ENCODE measurements around the gene METTL8. TPM values are rescaled to one million over a fixed set of nuclear protein-coding genes. Genes with fewer than 3 reads are reported as not detected.
"Not testable (repeated sequence)": the region's sequence is repeated elsewhere in the genome, so short reads cannot be mapped to it uniquely, and the experiment has no call there.

Gene METTL8
- total RNA-seq, 1 donor from 2014 or later: 22.9 TPM

DNA sequence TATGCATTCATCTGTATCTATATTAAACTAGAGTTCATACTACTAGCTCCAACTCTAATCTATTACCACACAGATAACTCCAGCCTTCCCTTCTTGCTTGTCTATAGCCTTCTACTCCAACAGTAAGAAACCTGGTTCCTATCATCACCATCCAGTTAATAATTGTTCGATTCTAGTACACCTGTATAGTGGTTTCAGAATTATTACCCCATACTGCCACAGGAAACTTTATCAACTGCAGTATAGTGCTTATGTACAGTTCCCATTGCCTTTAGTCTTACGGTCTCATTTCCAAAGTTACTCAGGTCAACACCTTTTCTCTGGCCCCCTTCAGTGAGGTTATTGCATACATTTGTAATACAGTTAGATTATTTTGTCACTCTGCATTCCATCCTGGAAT lies 14.5 kb downstream of the METTL8 start:
- POLR2A ChIA-PET: interaction anchor here (3.4 kb wide), 1 partner anchor 15 kb away, joined by 10 read pairs; the partner anchor contains the start of genes DCAF17 and METTL8
- no peaks in the 10 kb centered on the region for H3K27me3 Mint-ChIP-seq
- TF ChIP-seq, protein P1, sequence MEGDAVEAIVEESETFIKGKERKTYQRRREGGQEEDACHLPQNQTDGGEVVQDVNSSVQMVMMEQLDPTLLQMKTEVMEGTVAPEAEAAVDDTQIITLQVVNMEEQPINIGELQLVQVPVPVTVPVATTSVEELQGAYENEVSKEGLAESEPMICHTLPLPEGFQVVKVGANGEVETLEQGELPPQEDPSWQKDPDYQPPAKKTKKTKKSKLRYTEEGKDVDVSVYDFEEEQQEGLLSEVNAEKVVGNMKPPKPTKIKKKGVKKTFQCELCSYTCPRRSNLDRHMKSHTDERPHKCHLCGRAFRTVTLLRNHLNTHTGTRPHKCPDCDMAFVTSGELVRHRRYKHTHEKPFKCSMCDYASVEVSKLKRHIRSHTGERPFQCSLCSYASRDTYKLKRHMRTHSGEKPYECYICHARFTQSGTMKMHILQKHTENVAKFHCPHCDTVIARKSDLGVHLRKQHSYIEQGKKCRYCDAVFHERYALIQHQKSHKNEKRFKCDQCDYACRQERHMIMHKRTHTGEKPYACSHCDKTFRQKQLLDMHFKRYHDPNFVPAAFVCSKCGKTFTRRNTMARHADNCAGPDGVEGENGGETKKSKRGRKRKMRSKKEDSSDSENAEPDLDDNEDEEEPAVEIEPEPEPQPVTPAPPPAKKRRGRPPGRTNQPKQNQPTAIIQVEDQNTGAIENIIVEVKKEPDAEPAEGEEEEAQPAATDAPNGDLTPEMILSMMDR (IDR thresholded peaks at IDR 0.05): no peak
- H3K36me3 Mint-ChIP-seq (ENCODE audit: low read depth): peaks cover 8% of the 10 kb centered on the region
- H3K4me3 Mint-ChIP-seq: no peak overlapping the region
- CTCF ChIA-PET: interaction anchor here (4.4 kb wide), 1 partner anchor 261 kb away, joined by 51 read pairs; the partner anchor contains the start of gene TLK1
- H3K9me3 Mint-ChIP-seq: peaks cover 6% of the 10 kb centered on the region
- no peak for ATAC-seq (ENCODE audit: low read depth)
- no peak overlapping the region for H3K27ac Mint-ChIP-seq
- H3K4me1 Mint-ChIP-seq: peaks cover 20% of the 10 kb centered on the region
- DNase-seq: no peak
- intact Hi-C loops (cut with micrococcal nuclease): loop anchor here (5.0 kb wide), 1 partner anchor 362 kb away; no protein-coding TSS in a partner anchor

DNA sequence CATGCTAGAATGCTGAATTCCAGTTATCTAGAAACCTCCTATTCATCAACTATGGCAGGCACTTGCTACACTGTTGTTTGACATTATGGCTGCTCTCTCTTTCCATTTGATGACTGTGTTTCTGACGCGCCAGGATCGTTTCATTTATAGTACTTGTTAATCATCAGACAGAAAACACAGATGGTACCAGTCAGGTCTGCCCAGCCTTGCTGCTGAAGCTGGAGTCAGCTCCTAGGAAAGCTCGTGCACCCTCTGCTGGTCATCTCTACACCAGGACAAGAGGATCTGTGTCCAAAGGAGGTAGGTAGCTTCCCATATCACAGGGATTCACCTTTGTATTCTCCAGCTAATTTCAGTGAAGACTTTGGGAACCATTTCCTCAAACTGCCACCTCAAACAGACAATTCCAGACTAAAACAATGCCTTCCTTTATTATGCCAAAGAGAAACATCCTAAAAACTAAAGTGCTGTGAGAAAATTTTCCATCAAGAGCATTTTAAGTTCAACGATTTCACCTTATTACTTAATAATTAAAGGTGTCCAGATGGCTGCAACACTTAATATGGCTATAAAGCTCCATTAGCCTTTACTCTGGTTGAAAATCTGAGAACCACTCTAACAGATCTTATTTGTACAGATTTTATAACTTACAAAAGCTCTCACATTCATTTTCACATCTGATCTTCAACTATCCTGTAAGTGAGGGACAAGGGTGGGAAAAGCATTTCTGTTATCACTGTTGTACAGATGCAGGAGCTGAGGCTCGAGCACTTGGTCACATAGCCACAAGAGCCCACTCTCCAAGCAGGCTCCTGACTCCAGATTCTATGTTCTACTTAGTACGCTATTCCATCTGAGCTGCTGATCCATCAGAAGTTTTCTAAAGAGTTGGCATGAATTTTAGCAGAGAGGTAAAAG lies 17.5 kb downstream of the METTL8 start:
- ChIA-PET CTCF (interaction anchor here (0.6 to 4.4 kb wide), 33 partner anchors 9 to 487 kb away, joined by 3 to 51 read pairs (median 4); partner anchors contain the start of genes DCAF17, GORASP2, METTL8 and TLK1), POLR2A (interaction anchor here (0.6 to 3.5 kb wide), 10 partner anchors 10 to 487 kb away, joined by 3 to 40 read pairs (median 4); partner anchors contain the start of genes DCAF17, GORASP2, METTL8 and TLK1)
- TF ChIP-seq, protein P1 (IDR thresholded peaks at IDR 0.05): peak; percentile 94
- ATAC-seq (ENCODE audit: low read depth) (peak; percentile 97), DNase-seq (peak; percentile 52)
- peaks cover 19% of the 10 kb centered on the region for H3K4me1 Mint-ChIP-seq
- H3K36me3 Mint-ChIP-seq (ENCODE audit: low read depth): no peaks in the 10 kb centered on the region
- peak overlapping the region; percentile 82 for H3K27ac Mint-ChIP-seq
- H3K27me3 Mint-ChIP-seq: no peaks in the 10 kb centered on the region
- peaks cover 2% of the 10 kb centered on the region for H3K9me3 Mint-ChIP-seq
- intact Hi-C loops (cut with micrococcal nuclease): loop anchor here (1.0 to 5.0 kb wide), 8 partner anchors 90 to 487 kb away; partner anchors contain the start of gene GORASP2
- peak overlapping the region; percentile 3 for H3K4me3 Mint-ChIP-seq

DNA sequence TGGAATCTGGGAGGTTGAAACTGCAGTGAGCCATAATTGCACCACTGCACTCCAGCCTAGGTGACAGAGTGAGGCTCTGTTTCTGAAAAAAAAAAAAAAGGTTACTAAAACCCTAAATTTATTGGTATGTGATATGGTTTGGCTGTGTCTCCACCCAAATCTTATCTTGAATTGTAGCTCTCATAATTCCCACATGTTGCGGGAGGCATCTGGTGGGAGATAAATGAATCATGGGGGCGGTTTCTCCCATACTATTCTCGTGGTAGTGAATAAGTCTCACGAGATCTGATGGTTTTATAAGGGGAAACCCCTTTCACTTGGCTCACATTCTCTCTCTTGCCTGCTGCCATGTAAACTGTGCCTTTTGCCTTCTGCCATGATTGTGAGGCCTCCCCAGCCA lies 19.1 kb downstream of the METTL8 start:
- H3K27ac Mint-ChIP-seq; H3K27me3 Mint-ChIP-seq; H3K4me3 Mint-ChIP-seq; CTCF ChIA-PET; H3K9me3 Mint-ChIP-seq; ATAC-seq (ENCODE audit: low read depth); H3K36me3 Mint-ChIP-seq (ENCODE audit: low read depth); DNase-seq: not testable (repeated sequence)
- POLR2A ChIA-PET: interaction anchor here (0.7 to 3.5 kb wide), 4 partner anchors 19 to 254 kb away, joined by 4 to 40 read pairs (median 20); partner anchors contain the start of genes DCAF17, METTL8 and TLK1
- intact Hi-C loops (cut with micrococcal nuclease): loop anchor here (1.0 to 5.0 kb wide), 2 partner anchors 91 to 357 kb away; no protein-coding TSS in a partner anchor
- H3K4me1 Mint-ChIP-seq: peaks cover 13% of the 10 kb centered on the region

DNA sequence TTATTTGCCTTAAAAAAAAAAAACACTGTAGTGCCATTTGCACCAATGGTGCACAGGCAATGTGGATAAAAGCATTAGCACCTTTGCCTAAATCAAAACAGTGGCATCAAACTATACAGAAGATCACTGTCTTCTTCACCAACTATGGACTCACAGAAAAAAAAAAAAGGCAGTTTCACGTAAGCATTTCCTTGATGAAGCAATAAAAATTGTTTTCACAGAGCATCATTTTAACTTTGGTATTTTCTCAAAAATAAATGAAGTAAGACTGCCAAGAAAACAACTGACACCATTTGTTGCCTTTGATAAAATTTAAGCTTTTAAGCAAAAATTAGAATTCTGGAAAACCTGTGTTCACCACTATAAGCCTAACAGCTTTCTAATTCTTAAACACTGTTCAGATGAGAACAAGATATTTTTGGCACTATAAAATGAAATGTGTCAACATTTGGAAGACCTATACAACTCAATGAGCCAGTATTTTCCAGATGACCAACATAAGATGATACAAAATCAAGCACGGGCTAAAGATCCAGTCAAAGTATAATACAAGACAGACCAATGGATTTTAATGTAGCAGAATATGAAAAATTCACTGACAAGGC lies 21.1 kb downstream of the METTL8 start:
- peaks cover 19% of the 10 kb centered on the region for H3K4me1 Mint-ChIP-seq
- DNase-seq (no peak), ATAC-seq (ENCODE audit: low read depth) (no peak)
- no peak overlapping the region for H3K27ac Mint-ChIP-seq
- no peaks in the 10 kb centered on the region for H3K36me3 Mint-ChIP-seq (ENCODE audit: low read depth)
- H3K4me3 Mint-ChIP-seq: no peak overlapping the region
- ChIA-PET CTCF (no interaction called here), POLR2A (interaction anchor here (0.7 kb wide), 1 partner anchor 90 kb away, joined by 5 read pairs; no protein-coding TSS in a partner anchor)
- H3K27me3 Mint-ChIP-seq: no peaks in the 10 kb centered on the region
- intact Hi-C loops (cut with micrococcal nuclease): loop anchor here (2.0 kb wide), 1 partner anchor 14 kb away; no protein-coding TSS in a partner anchor
- H3K9me3 Mint-ChIP-seq: no peaks in the 10 kb centered on the region
- TF ChIP-seq, protein P1 (IDR thresholded peaks at IDR 0.05): no peak

DNA sequence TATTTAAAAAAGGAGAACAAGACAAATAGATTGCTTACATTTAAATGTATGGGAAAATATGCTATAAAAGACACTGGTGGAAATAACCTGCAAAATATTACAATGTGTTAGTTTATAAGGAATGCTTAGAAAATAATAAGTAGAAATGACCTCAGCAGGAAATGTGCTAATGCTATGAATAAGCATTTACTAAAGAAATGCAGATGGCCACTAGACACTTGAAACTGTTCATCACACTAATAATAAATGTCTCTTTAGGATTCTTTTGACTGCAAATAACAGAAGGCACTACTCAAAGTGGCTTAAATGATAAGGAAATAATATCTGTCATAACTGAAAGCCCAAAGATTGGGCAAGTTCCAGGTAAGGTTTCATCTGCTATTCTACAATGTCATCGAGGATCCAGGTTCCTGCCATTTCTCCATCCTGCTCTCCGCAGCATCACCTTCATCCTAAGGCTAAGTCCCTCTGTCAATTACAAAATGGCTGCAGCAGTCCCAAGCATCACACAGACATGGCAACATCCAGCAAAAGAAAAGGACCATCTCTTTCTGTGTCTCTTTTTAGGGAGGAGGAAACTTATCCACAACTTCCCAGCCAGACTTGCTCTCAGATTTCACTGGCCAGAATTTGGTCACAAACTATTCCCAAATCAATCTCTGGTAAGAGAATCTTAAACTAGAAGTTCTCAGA lies 21.9 kb downstream of the METTL8 start:
- TF ChIP-seq, protein P1 (IDR thresholded peaks at IDR 0.05): no peak
- ChIA-PET POLR2A (no interaction called here), CTCF (no interaction called here)
- Mint-ChIP-seq H3K9me3 (no peaks in the 10 kb centered on the region), H3K4me3 (no peak overlapping the region), H3K27me3 (no peaks in the 10 kb centered on the region), H3K4me1 (peaks cover 27% of the 10 kb centered on the region), H3K27ac (no peak overlapping the region), H3K36me3 (ENCODE audit: low read depth) (no peaks in the 10 kb centered on the region)
- intact Hi-C loops (cut with micrococcal nuclease): loop anchor here (2.0 kb wide), 1 partner anchor 13 kb away; no protein-coding TSS in a partner anchor
- ATAC-seq (ENCODE audit: low read depth) (no peak), DNase-seq (no peak)
